HG03378 (cell line): Measurements from ENCODE around the gene PDZD7.

ENCODE experiments used
- ATAC-seq: cut with Tn5 transposase; IDR thresholded peaks from one replicate; pipeline ENCODE4 v1.9.1; 2021; ENCODE audit warnings: mild to moderate bottlenecking, moderate library complexity; ENCODE audit not compliant: unreplicated experiment

Gene PDZD7

DNA sequence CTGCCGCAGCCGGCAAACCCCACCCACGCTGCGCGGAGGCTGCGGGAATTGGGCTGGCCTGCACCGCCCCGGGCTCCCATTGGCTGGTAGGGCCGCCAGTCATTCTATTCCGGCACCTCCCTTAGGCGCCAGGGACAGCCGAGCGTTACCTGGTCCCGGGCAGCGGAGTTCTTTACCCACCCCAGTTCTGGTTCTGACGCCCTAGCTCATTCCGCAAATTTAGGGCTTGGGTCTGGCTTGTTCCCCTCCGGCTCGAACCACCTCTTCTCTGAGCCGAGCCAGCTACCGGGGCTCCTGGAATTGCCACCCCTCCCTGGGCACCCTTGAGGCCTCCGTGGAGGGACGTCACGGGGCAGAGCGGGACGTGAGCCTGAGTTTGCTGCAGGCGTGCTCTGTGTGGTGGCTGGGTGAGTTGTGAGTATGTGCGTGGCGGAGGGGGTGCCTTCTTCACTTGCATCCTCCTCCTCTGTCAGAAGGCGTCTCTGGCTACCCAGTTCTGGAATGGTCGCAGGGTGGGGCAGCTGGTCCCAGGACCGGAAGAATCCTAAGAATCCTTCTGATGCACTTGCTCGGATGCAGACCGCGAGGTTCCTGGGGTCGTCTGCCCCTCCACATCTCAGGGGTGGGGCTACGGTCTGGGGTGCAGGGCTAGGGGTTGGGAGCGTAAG lies at the start of gene PDZD7, which contains the start of gene SFXN3:
PDZD7 (minus strand) TSS at position 2 of the 668 bp plus-strand sequence. CDS start 910 bp downstream, outside the sequence.
SFXN3 (plus strand) TSS at position 107 of the 668 bp plus-strand sequence. CDS start 3,461 bp downstream, outside the sequence.
- peak; percentile 70 for ATAC-seq

DNA sequence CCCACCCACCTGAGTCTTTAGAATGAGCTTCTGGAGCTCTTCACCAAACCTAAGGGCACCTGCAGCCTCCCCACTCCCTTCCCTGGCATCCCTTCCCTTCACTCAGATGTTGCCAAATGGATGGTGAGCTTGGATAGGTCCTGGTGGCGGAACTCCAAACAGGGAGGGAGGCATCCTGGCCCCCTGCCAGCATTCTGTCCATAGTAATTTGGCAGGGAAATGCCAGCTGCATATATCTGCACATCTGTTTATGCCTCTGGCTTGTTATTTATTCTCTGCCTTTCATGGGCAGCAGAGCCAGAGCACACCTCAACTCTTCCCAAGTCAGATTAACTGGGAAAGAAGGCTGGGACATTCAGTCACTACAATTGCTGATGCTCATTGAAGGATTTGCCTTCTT lies 48.9 kb upstream of the PDZD7 start:
- no peak for ATAC-seq

DNA sequence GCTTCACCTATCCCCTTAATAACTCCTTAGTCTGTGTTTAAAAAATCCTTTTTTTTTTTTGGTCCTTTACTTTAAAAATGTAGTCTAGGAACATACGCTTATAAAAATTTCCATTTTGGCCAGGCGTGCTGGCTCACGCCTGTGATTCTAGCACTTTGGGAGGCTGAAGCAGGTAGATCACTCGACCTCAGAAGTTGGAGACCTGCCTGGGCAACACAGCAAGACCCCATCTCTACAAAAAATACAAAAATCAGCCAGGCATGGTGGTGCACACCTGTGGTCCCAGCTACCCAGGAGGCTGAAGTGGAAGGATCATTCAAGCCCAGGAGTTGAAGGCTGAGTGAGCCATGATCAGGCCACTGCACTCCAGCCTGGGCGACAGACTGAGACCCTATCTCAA lies 45.7 kb upstream of the PDZD7 start:
- ATAC-seq: no peak

DNA sequence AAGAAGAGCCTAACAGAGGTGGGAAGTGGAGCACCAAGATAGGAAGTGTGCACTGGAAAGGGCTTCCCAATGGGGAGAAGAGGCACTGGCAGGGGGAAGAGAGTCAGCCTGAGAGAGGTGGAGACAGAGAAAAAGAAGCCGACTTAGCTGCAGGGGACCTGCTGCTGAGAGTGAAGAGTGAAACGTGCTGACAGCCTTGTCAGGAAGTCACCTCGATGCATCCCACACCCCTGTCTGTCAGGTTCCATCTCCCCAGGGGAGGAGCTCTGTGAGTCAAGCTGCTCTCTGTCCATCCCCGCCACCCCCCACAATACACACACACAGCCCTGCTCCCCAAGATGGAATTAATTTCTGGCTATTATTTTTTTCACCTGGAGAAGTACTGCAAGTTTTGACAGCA lies 44.8 kb upstream of the PDZD7 start:
- no peak for ATAC-seq

DNA sequence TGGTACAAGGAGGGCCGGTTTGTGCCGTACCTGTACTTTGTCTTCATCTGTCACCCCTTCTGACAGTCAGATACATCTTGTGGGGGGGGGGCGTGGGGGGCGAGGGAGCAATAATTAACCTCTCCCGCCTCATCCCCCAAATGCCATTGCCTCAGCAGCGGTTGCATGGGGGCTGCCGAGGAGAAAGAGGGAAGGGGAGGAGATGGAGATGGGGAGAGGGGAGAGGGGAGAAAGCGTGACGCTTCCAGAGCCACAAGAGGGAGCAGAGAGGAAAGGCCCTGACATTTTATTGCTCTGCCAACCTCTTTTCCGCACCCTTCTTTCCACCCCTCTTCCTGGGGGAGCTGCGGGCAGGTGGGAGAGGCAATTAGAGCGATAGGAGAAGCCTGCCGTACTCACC lies 42.7 kb upstream of the PDZD7 start:
- ATAC-seq: no peak

DNA sequence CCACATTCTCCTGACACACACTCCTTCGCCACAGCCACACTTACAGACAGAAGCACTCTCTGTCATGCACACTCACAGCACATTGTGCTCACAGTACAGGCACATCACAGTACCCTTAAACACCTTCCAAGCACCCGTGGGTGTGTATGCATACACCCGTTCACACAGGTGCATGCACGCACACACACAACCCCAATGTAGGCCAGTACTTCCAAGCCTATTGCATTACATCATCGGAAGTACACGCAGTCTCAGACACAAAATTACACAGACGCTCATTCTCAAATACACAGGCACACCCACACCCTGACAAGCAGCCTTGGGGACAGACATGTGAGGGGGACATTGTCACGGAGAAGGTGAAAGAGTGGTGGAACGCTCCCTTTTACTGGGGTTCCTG lies 42.0 kb upstream of the PDZD7 start:
- no peak for ATAC-seq

DNA sequence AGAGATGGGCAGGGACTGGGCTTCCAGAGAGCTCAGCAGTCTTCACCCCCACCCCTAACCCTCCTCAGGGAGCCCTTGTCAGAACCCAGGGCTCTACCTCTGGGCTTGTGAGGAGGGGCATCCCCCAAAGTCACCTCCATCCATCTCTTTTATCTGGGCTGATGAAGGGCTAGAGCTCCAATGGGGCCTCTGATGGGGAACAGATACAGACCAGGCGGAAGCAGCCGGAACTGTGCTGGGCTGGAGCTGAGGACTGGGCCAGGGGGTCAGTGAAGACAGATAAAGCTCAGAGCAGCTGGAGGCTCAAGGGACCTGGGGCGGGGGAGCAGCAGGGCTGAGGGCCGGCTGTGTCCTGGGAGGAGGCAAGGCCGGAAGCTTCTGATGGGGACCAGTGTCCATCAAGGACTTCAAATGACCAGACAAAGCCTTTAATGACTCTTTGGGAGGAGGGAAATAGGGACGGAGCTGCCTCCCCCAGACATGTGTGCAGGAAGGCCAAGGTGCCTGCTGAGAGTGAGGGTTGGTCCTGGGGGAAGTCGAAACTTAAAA lies 41.0 kb upstream of the PDZD7 start:
- ATAC-seq: no peak

DNA sequence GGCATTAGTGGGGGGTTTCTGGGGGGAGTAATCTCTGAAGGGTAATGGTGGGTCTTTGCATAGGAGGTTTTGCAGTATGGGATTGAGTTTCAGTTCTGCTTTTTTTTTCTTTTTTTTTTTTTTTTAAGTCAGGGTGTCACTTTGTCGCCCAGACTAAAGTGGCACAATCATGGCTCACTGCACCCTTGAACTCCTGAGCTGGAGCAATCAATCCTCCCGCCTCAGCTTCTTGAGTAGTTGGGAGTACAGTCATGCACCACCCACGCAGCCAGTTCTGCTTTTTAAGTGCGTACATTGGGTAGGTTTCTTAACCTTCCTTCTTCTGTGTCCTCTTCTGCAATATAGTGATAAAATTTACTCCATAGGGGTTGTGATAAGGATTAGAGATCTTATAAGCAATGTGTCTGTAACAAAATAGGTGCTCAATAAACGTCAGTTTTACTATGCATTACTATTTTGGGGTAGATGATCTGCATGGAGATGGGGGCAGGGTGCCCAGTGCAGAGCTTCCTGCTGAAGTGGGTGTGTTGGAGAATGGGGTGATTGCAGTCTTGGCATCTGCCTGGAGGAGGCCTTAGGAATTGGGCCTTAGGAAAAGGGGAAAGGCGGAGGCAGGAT lies 40.4 kb upstream of the PDZD7 start:
- no peak for ATAC-seq

DNA sequence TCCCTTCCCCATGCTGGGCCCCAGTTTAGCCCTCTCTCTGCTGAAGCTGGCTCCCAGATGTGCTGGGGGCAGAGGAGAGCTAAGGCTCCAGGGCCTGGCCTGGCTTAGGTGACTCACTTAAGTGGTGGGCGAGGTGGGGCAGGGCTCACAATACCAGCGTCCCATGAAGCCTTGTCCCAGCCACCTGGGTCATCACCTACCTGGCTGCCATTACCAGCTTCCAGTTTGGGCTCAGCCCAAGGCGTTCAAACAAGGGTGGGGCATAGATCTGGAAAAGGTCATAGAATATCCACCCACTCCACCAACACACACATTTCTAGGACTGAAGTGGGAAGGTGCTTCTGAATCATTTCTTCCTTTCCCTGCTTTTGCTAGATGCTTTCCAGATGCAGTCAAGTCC lies 39.2 kb upstream of the PDZD7 start:
- ATAC-seq: no peak

DNA sequence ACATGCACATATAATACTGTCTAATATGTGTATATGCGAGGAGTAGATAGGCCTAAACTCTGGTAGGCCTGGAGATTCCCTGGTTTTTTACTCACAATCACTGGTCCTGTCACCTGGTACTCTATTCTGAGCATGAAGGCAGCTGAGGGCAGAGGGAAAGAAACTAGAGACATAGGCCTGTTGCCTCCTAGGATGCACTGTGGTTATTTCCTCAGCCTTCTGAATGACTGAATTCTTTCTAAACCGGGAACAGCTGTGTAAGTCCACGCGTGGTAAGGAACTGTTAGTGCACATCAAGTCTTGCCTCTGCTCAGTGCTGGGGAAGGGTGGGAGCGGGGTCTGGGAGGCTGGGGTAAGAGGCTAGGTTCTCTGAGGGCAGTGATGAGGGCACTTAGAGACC lies 38.5 kb upstream of the PDZD7 start:
- no peak for ATAC-seq

DNA sequence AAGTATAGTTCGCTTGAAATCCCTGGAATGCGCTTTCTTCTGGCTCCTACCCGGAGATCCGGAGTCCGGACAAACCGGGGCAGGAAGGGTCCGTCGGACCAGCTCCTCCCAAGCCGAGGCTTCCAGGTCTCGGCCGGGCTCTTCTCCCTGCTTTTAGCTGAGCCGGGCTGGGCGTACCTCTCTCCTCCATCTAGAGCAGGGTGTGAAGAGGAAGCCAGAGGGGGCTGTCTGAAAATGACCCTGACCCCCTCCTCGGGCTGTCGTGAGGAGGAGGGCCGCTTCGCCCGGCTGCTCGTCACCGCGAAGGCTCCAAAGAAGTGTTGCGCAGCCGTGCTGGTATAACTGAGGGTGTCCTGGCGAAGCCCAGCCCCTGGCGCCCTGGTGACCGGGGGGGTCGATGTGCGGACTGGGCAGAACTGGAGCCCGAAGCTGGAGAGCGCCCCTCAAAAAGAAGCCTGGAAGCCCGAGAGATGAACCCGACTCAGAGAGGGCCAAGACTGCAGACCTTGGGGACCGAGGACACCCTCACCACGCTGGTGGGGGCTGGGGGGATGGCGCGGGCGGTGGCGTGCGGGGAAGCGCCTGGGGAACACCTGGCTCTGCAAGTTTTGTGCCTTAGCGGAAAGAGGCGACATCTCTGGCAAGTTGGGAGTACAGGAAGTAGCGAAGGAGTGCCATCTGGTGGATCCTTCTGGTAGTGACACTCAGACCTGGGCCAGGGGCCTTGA lies 36.6 kb upstream of the PDZD7 start:
- ATAC-seq: peak; percentile 54

DNA sequence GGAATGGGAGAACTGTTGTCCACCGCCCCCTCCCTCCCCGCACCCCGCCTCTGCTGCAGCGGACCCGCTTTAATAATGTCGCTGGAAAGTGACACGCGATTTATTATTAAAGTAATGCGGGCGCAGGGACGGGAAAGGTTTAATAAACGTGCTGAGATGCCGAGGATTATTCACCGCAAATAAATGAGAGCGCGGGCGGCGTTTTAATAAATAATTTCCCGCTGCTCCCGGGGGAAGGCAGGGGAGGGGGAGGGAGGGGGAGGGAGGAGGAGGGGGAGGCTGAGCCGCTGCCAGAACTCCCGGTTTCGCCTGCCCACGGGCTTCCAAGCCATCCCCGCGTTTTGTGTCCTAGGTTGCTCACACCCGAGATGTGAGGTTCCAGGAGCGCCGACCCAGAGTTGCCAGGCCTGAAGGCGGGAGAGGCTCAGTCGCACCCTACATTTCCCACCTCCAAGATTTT lies 36.0 kb upstream of the PDZD7 start:
- no peak for ATAC-seq

DNA sequence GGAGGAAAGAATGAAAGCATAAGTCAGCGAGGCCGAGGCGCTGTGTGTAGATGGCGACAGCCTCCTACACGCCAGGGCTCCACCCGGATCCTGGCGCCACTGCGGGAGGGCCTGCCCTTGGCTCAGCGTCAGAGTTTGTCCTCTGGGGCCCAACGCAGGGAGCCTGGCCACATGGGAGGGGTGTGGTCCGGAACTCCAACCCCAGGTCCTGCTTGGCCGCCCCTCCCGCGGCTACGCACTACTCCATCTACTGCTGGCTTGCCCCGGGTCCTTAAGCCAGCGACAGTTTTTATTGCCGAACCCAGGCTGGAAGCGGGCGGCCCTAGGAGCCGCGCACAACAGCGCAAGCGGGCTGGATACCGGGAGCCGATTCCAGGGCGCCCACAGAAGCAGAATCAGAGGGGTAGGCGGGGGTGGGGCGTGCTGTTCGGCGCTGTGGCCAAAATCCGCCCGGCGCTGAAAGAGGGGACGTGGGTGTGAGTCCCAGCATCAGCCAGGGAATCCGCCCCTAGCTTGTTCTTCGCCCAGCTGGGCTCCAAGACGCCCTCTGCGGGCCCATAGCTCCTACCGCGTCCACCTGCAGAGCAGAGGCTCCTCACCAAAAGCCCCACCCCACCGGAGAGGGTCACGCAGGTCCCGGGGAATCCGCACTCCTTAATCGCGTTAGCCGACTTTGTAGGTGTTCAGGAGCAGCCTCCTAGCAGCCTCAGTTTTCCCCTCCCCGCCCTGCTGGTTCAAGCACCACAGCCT lies 35.4 kb upstream of the PDZD7 start:
- ATAC-seq: no peak

DNA sequence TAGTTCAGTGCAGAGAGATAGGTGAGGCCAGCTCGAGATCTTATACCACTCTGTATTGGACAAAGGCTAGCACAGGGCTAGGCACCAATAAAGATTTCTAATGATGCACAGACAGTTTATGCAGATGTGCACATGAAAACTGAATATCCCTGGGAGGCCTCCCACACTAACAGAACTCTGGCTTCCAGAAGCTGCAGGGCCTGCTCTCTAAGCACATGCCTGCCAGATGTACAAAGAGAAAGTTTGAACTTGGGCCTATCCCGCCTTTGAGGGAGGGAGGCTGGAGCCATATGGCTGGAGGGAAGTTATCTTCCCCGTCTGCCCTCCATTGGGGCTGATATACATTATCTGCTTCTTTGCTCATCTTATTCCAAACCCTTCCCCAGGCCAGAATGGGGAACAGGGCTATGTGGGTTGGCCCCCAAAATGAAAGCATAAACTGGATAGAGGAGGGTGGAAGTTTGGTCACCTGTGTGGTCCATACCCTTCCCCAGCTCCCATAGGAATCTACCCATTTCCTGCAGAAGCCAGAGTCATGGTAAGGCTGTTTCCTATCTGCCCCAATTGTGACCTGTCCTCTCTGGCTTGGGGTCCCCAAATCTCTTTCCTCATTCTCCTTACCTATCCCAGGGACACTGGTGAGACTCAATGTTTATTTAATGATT lies 34.7 kb upstream of the PDZD7 start:
- ATAC-seq: no peak

DNA sequence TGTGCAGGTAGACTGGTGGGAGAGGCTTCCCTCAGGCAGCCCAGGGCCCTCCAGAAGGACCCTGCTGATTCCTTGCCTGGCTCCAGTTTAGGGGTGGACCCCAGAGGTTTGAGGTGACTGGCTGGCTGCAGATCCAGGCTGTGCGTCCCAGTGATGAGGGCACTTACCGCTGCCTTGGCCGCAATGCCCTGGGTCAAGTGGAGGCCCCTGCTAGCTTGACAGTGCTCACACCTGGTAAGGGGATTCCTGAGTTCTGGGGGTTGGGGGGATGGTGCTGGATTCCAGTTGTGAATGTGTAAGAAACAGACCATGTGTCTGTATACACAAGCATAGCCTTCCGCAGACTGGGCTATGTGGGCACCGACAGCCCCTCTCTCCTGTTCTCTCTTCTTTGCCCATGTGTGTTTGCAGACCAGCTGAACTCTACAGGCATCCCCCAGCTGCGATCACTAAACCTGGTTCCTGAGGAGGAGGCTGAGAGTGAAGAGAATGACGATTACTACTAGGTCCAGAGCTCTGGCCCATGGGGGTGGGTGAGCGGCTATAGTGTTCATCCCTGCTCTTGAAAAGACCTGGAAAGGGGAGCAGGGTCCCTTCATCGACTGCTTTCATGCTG lies 33.6 kb upstream of the PDZD7 start:
- no peak for ATAC-seq

DNA sequence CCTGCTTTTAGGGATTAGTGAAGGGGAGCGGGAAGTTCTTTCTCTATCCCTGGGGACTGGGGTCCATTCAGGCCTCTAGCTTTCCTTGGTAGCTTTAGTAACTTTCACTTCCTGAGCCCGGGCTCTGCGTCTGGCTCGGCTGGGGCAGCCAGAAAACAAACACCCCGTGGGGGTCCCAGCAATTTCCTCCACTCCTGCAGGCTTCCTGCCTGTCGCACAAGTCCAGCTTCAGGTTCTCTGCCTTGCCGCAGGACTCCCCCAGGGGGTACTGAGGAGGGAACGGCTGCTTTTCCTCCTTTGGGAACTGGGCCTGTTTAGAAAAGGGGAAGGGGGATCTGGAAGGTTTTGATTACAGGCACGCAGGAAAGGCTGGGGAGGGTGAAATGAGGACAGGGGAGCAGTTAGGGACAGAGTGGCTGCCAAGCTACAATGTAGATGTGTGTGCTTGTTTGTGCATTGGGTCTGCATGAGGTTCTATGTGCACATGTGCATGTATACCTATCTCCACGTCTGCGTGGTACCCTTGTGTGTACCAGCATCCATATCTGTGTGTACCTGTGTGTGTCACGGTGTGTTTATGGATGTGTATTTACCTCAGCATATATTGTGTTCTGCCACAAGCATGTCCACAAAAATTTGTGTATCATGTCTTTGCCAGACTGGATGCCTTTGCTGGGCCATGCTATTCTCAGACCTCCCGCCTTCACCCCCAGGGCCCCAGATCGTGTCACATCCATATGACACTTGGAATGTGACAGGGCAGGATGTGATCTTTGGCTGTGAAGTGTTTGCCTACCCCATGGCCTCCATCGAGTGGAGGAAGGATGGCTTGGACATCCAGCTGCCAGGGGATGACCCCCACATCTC lies 32.9 kb upstream of the PDZD7 start:
- no peak for ATAC-seq

DNA sequence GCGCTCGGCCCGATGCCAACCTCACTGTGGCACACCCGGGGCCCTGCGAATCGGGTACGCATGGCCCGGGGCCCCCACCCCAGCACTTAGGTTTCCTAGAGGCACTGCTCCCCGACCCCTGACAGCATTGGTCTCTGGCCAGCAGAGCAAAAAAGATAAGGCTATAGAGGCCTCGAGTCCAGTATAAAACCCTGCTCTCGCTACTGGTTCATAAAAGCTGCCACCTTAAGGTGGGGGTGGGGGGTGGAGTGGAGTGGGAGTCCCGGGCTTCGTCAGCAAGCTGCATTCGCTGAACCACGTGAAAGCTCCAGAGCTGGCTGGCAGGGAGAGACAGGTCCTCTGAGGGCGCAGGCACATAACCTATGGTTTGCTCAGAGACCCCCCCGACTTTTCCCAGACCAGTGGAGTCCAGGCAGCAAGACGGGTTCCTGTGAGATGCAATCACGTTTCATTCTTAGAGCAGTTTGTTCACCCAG lies 32.2 kb upstream of the PDZD7 start:
- ATAC-seq: no peak

DNA sequence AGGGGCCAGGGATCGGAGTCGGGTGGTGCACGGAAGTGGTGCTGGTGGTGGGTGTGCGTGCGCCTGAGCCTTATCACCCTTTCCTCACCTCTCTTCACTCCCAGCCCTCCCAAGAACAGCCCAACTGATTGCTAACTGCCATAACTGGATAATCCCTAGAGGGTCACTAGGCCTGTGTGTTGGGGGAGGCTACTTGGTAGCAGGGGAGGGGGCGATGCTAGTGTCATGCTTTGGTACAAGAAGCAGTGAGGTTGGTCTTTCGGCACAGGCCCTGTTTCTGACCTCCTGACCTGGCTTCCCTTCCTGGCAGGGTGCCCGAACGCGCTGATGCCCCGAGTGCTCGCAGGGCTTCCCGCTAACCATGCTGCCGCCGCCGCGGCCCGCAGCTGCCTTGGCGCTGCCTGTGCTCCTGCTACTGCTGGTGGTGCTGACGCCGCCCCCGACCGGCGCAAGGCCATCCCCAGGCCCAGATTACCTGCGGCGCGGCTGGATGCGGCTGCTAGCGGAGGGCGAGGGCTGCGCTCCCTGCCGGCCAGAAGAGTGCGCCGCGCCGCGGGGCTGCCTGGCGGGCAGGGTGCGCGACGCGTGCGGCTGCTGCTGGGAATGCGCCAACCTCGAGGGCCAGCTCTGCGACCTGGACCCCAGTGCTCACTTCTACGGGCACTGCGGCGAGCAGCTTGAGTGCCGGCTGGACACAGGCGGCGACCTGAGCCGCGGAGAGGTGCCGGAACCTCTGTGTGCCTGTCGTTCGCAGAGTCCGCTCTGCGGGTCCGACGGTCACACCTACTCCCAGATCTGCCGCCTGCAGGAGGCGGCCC lies 31.5 kb upstream of the PDZD7 start:
- ATAC-seq: no peak
